Measurements from ENCODE around the gene TEX51.

The TEX51 gene

GRCh38 chr2:126947103-126947429, 48.4 kb downstream of the TEX51 start:
- DNase-seq, result no peak
- TF ChIP-seq CTCF (IDR thresholded peaks at IDR 0.05; ENCODE audit: low read depth, low read length), result no peak
- H3K4me1 ChIP-seq, result no peaks in the 10 kb centered on the region
- no peaks in the 10 kb centered on the region for H3K27me3 ChIP-seq
- H3K36me3 ChIP-seq, result no peaks in the 10 kb centered on the region
- H3K9me3 ChIP-seq, result no peaks in the 10 kb centered on the region
- no peak overlapping the region for H3K4me3 ChIP-seq (ENCODE audit: low read depth, low read length)

- no peak for DNase-seq
- no peaks in the 10 kb centered on the region for H3K9me3 ChIP-seq
- no peaks in the 10 kb centered on the region for H3K27me3 ChIP-seq
- no peaks in the 10 kb centered on the region for H3K36me3 ChIP-seq
- H3K4me3 ChIP-seq (ENCODE audit: low read depth, low read length), result no peak overlapping the region
- H3K4me1 ChIP-seq, result no peaks in the 10 kb centered on the region
- TF ChIP-seq CTCF (IDR thresholded peaks at IDR 0.05; ENCODE audit: low read depth, low read length), result no peak
Observed at GRCh38 chr2:126949775-126950174, 51.1 kb downstream of the TEX51 start.

- Histone ChIP-seq H3K36me3 (no peaks in the 10 kb centered on the region), H3K4me1 (no peaks in the 10 kb centered on the region), H3K4me3 (ENCODE audit: low read depth, low read length) (no peak overlapping the region), H3K27me3 (no peaks in the 10 kb centered on the region), H3K9me3 (no peaks in the 10 kb centered on the region)
- no peak for TF ChIP-seq CTCF (IDR thresholded peaks at IDR 0.05; ENCODE audit: low read depth, low read length)
- no peak for DNase-seq
Observed at GRCh38 chr2:126950504-126950903, 51.8 kb downstream of the TEX51 start.

All from BE2C (cell line).